HepG2 (cell line): Measurements from ENCODE around the gene SLC35G2. TPM values are rescaled to one million over a fixed set of nuclear protein-coding genes. Genes with fewer than 3 reads are reported as not detected.

ENCODE experiments used
- BCL6 ChIP-seq: IDR thresholded peaks from 2 replicates; pipeline ENCODE4 v1.6.1; 2016; ENCODE audit warnings: missing genetic modification reagents, missing compliant biosample characterization
- HIC2 ChIP-seq: sonication (generic); formaldehyde crosslinking; IDR thresholded peaks from 2 replicates; pipeline ENCODE4 v1.9.0; 2022; ENCODE audit warnings: low read depth, missing genetic modification reagents
- HNF1A ChIP-seq, 2 experiments: sonication (generic) in 1 of 2; formaldehyde crosslinking in 1 of 2; IDR thresholded peaks; 2 replicates each; pipeline versions ENCODE4 v1.4.0 to v1.6.1; 2016 to 2020; ENCODE audit warnings: borderline replicate concordance in 1 of 2, low read depth in 1 of 2, mild to moderate bottlenecking in 1 of 2, missing genetic modification reagents in 1 of 2
- HOMEZ ChIP-seq: IDR thresholded peaks from 2 replicates; pipeline ENCODE4 v1.6.1; 2016; ENCODE audit warnings: low read depth
- HOXA3 ChIP-seq: sonication (generic); formaldehyde crosslinking; IDR thresholded peaks from 2 replicates; pipeline ENCODE4 v1.5.0; 2020; ENCODE audit warnings: missing genetic modification reagents
- KDM5A ChIP-seq: fragments of 200-600 bp; sonication (generic); IDR thresholded peaks from 2 replicates; pipeline ENCODE4 v1.7.0; 2018; ENCODE audit warnings: antibody characterized with exemption, mild to moderate bottlenecking, low read length, borderline replicate concordance
- MIXL1 ChIP-seq: IDR thresholded peaks from 2 replicates; pipeline ENCODE4 v1.6.1; 2016
- TBP ChIP-seq: sonication (generic); formaldehyde crosslinking; IDR thresholded peaks from 2 replicates; pipeline ENCODE4 v1.5.0; 2020; ENCODE audit warnings: missing genetic modification reagents
- TEAD2 ChIP-seq: sonication (generic); formaldehyde crosslinking; IDR thresholded peaks from 2 replicates; pipeline ENCODE4 v1.9.0; 2021; ENCODE audit warnings: missing genetic modification reagents
- THAP11 ChIP-seq: IDR thresholded peaks from 2 replicates; pipeline ENCODE4 v1.6.1; 2016; ENCODE audit warnings: missing biosample characterization, missing genetic modification reagents
- ZNF121 ChIP-seq: sonication (generic); formaldehyde crosslinking; IDR thresholded peaks from 2 replicates; pipeline ENCODE4 v1.5.0; 2020; ENCODE audit warnings: mild to moderate bottlenecking, missing genetic modification reagents
- ZNF350 ChIP-seq: sonication (generic); formaldehyde crosslinking; IDR thresholded peaks from 2 replicates; pipeline ENCODE4 v1.4.0; 2020; ENCODE audit warnings: mild to moderate bottlenecking, low read depth, missing genetic modification reagents, borderline replicate concordance
- ZNF775 ChIP-seq: sonication (generic); formaldehyde crosslinking; IDR thresholded peaks from 2 replicates; pipeline ENCODE4 v1.4.0; 2020; ENCODE audit warnings: missing genetic modification reagents, mild to moderate bottlenecking, moderate library complexity, borderline replicate concordance
- ZSCAN9 ChIP-seq: IDR thresholded peaks from 2 replicates; pipeline ENCODE4 v1.6.1; 2016; ENCODE audit warnings: borderline replicate concordance
- polyA plus RNA-seq, 8 experiments: library from polyadenylated mRNA; depleted of rRNA in 3 of 8; stranded (reverse) in 7 of 8; unstranded in 1 of 8; fragments of >200 nt; fragmentation: Illumina TruSeq in 4 of 8; extraction: Trizol in 4 of 8; gene quantifications; 2 replicates each; pipeline versions ENCODE4 v1.2.1 to v1.2.3, GENCODE V29; 2011 to 2016; ENCODE audit warnings: low read depth in 4 of 8, missing spikeins in 1 of 8, mixed read lengths in 1 of 8; ENCODE audit not compliant: insufficient read depth in 1 of 8
- total RNA-seq, 5 experiments: library from RNA; depleted of rRNA; stranded (reverse); fragments of >200 nt; fragmentation: Illumina TruSeq; extraction: Trizol; gene quantifications; 2 replicates each; pipeline ENCODE4 v1.2.3, GENCODE V29; 2016; ENCODE audit warnings: low read depth in 1 of 5
- TF ChIP-seq, protein P1 (sequence below): sonication (generic); formaldehyde crosslinking; conservative IDR thresholded peaks from 2 replicates; pipeline ENCODE4 v1.4.0; 2020; ENCODE audit warnings: missing genetic modification reagents
- TF ChIP-seq, protein P2 (sequence below): sonication (generic); formaldehyde crosslinking; IDR thresholded peaks from 2 replicates; pipeline ENCODE4 v1.4.0; 2020; ENCODE audit warnings: missing genetic modification reagents, low read depth, mild to moderate bottlenecking, borderline replicate concordance

Gene SLC35G2
- total and polyA plus RNA-seq, 2 of the 13 experiments (the other 11 are each of a cell fraction or from before 2014, with no cell fraction given): 7.6 to 10.3 TPM

- TF ChIP-seq KDM5A: peak; percentile 36; the same call in 1 of the 2 replicates
- no peak for TF ChIP-seq HNF1A (IDR thresholded peaks at IDR 0.05; ENCODE audit: low read depth)
- peak; percentile 29; the same call in 1 of the 2 replicates for TF ChIP-seq HNF1A (CRISPR knock-in tag; IDR thresholded peaks at IDR 0.05; ENCODE audit: borderline replicate concordance)
- TF ChIP-seq, protein P1, sequence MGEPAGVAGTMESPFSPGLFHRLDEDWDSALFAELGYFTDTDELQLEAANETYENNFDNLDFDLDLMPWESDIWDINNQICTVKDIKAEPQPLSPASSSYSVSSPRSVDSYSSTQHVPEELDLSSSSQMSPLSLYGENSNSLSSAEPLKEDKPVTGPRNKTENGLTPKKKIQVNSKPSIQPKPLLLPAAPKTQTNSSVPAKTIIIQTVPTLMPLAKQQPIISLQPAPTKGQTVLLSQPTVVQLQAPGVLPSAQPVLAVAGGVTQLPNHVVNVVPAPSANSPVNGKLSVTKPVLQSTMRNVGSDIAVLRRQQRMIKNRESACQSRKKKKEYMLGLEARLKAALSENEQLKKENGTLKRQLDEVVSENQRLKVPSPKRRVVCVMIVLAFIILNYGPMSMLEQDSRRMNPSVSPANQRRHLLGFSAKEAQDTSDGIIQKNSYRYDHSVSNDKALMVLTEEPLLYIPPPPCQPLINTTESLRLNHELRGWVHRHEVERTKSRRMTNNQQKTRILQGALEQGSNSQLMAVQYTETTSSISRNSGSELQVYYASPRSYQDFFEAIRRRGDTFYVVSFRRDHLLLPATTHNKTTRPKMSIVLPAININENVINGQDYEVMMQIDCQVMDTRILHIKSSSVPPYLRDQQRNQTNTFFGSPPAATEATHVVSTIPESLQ (CRISPR knock-in tag): no peak
- no peak for TF ChIP-seq BCL6
- no peak for TF ChIP-seq ZNF121
- TF ChIP-seq, protein P2, sequence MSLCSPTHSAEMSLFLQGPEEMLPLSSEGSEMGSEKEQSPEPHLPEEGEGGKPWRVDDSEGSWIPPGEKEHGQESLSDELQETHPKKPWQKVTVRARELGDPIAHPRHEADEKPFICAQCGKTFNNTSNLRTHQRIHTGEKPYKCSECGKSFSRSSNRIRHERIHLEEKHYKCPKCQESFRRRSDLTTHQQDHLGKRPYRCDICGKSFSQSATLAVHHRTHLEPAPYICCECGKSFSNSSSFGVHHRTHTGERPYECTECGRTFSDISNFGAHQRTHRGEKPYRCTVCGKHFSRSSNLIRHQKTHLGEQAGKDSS: peak; percentile 17; the same call in 1 of the 2 replicates
- no peak for TF ChIP-seq THAP11 (CRISPR knock-in tag)
- TF ChIP-seq MIXL1 (CRISPR knock-in tag): no peak
- TF ChIP-seq ZNF775 (CRISPR knock-in tag): no peak; the same call in 1 of the 2 replicates
- no peak for TF ChIP-seq TEAD2
- TF ChIP-seq HOXA3 (CRISPR knock-in tag): peak; percentile 12
- TF ChIP-seq ZSCAN9: no peak; the same call in 1 of the 2 replicates
- 0 out of 2 replicates have a peak, but pooled peaks have one; percentile 7 for TF ChIP-seq HOMEZ (CRISPR knock-in tag)
- TF ChIP-seq TBP: no peak
- TF ChIP-seq ZNF350 (CRISPR knock-in tag): peak; percentile 20; the same call in 1 of the 2 replicates
- 0 out of 2 replicates have a peak, but pooled peaks have one; percentile 26 for TF ChIP-seq HIC2 (CRISPR knock-in tag)
These were observed at the start of gene SLC35G2 (continued) for GRCh38 chr3:136818769-136819391.
